ENCODE measurements around the gene HYDIN.
"Not testable (repeated sequence)": the region's sequence is repeated elsewhere in the genome, so short reads cannot be mapped to it uniquely, and the experiment has no call there.

The HYDIN gene

DNA sequence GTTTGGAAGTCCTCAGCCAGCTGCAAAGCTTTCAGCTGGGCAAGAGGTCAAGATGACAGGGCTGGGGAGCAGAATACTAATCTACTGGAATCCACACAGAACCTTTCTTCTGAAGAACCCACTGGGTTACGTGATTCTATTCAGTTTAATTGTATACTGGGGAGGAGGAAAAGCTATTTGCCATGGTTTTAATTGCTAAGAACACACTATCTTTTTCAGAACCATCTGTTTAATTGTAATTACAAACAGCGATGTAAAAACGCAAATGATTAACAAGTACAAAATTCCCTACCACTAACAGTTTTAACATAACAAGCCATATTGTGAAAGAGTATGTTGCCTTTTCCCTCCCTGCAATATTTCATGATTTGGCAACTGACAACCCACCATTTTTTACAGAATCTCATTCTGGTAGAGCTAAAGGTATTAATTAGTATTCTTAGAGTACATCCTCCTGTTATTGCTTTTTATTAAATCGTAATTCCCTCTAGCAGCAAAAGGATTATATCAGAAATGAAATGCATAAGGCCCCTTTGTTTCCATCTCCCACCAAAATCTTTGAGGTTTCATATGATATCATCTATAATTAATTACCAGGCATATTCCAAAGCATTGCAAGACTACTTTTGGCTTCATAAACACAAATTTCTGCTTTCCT is 12.1 kb downstream of the HYDIN start:
- no peak for DNase-seq

GRCh38 chr16:71217506-71217905 is 13.0 kb downstream of the HYDIN start:
- DNase-seq = no peak

DNA sequence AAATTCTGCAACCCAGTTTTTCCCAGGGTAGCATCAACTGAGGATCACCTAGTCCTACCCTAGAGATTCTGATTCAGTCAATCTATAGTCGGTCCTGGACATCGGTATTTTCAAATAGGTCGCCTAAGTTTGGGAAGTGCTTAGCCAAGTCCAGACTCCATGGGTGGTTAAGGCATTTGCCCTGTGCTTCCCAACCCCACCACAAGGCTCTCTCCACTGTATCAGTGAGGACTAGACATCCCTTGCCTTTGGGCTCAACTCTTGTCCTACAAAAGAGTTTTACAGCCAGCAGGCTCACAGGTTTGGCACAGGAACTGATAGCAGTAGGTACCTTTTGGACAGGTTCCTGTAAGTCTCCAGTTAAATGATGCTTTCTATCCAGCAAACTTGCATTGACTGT is 13.8 kb downstream of the HYDIN start:
- DNase-seq = no peak

GRCh38 chr16:71214746-71215381 is 15.7 kb downstream of the HYDIN start:
- DNase-seq = no peak

DNA sequence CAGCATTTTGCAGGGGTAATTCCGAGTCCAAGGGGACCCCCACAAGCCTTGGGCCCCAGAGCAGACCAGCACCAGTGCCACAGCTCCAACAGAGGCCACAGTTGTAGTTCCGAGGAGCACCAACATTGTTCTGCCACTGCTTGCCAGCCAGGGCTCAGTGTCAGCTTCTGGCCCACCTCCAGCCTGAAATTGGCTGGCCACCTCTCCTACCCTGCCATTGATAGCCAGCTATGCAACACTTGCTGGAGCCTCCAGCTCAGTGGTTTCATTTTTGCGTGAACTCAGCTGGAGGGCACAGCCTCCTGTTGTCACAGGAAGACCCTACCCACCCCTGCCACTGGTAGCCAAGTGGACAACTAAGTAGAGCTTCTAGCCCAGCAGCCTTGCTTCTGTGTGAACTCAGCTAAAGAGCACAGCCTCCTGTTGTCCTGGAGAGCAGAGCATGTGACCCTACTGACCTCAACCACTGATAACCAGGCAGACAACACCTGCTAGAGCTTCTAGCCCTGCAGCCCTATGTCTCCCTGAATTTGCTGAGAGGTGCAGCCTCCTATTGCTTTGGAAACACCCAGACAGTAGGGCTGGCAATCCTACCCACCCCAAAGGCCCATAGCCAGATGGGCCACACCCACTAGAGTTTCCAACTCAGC is 24.9 kb downstream of the HYDIN start:
- no peak for DNase-seq

DNA sequence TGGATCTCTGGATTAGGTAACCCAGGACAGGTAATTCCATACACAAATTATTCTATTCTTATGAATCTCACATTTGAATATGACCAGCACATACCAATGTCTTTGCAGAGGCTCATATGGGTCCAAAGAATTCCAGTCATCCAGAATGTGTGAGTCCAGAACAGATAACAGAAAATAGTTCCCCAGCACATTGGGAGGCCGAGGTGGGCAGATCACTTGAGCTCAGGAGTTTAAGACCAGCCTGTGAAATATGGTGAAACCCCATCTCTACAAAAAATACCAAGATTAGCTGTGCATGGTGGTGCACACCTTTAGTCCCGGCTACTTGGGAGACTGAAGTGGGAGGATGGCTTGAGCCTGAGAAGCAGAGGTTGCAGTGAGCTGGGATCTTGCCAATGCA is 26.9 kb downstream of the HYDIN start:
- no peak for DNase-seq

DNA sequence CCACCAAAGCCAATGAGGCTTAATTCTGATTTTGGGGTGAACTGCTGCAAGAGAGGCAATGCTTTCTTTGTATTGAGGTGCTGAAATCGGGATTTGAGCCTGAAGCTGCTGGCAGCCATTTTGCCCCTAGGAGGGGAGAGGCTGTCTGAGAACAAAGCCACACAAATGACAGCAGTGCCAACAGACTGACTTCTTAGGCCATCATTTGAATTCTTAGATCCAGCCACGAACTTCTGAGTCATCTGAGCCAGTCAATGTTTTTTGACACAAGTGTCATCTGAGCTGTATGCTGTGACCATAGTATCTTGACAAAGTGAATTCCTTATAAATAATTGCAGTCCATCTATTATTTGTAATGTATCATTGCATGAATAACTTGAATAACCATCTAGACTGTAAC is 29.0 kb downstream of the HYDIN start:
- no peak for DNase-seq

DNA sequence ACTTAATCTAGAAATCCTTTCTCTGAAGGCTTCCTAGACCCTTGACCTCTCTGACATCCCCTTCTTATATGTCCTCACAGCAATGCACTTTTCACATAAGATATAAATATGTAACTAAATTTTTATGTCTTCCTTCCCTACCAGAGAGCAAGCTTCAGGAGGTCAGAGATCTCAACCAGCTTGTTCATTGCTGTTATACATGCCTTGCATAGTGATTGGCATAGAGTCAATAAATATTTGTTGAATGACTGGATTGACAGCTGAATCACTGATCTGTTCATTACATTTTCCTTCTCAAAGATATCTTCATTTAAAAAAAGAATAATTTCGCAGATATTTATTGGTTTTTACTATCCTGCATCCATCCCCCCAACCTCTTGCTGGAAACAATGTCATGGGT is 29.5 kb downstream of the HYDIN start:
- DNase-seq = no peak

DNA sequence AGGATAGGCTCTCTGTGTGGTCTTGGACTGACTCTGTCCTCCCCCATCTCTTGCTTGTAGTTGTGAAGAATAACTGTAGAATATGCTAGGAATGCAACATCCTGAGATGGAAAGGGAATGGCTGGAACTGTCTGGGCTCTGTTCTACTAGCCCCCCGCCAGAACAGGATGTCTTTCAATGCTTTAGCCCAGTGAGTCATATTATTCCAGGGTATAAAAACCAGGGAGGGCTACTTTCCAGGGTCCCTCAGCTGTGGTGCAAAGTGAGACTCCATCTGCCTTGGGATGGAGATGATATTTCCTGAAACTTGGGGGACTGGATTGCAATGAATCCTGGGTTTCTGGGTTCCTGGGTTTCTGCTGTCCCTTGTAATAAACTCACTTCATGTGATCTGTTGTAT is 32.1 kb downstream of the HYDIN start:
- DNase-seq = no peak

DNA sequence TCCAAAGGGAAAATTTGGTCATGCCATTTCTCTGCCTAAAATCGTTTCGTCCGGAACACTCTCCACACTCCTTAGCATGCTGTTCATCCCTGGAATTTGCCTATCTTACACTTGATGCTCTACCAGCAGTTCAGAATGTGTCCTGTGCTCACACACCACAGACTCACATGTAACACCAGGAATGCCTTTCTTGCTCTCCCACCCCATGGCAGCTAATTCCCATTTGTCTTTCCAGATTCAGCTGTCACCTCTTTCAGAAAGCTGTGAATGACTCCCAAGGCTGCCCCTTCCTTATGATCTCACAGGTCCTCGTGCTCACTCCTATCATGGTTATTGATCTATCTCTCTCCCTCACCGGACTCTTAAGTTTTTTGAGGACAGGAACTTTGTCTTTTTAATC is 38.1 kb downstream of the HYDIN start:
- DNase-seq = no peak

DNA sequence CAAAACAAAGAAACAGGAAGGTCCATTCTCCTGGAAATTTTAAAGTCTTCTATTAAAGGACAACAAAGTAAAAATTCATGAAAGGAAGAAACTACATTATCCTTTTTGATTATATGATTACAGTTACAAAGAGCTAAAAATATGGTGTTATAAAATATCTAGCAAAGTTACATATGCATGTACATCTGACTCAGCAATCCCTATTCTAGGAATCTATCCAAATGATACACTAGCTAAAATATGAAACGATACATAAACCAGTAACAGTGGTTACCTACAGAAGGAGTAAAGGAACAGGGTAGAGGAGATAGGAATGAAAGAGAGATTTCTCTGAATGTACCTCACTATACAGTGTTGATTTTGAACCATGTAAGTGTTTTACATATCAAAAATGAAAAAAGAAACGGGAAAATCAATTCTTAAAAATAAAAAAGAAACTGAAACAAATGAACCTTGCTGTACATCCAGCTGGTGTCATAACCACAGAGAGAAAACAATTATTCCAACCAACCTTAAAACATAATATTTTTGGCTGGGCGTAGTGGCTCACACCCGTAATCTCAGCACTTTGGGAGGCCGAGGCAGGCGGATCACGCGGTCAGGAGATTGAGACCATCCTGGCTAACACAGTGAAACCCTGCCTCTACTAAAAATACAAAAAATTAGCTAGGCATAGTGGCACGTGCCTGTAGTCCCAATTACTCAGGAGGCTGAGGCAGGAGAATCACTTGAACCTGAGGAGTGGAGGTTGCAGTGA is 41.4 kb downstream of the HYDIN start:
- DNase-seq = no peak

DNA sequence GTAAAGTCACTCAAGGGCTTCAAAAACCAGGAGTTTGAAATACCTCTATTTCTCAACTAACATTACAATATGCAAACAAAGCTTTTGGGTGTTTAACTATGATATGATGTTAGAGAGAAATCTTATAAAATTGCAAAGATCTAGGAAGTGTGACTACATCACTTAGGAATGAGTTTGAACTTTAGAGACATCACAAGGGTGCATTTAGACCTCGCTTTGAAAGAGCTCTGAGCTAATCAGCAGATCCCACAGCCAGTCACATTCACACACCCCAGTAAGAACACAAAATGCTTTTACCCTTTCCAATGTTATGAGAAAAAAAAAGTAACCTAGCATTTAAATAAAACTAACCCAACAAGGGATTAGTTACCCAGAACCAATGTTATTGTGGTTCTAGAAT is 45.2 kb downstream of the HYDIN start:
- DNase-seq = no peak

DNA sequence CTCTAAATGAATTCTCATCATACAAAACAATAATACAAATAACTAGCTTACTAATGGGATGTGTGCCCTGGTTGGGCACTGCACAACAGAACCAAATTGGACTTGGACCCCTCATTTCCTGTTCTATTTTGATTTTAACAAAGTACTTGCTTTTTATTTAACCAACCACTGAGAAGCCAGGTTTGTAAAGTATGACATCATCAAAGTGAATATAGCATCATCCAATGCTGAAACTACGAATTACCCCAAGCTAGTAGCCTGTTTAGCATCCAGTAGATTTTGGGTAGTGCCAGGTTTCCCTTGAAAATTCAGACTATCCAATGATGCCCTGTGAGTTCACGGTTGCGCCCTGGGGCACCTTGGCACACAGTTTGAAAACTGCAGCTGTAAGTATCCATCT is 51.0 kb downstream of the HYDIN start:
- no peak for DNase-seq

GRCh38 chr16:71172481-71173207 is 57.9 kb downstream of the HYDIN start:
- no peak for DNase-seq

DNA sequence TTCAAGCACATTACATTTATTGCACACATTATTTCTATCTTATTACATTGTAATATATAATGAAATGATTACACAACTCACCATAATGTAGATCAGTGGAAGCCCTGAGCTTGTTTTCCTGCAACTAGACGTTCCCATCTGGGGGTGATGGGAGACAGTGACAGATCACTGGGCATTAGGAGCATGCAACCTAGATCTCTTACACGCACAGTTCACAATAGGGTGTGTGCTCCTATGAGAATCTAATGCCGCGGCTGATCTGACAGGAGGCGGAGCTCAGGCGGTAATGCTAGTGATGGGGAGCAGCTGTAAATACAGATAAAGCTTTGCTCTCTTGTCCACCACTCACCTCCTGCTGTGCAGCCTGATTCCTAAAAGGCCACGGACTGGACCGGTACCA is 69.5 kb downstream of the HYDIN start:
- not testable (repeated sequence) for DNase-seq

GRCh38 chr16:71157278-71157677 is 73.2 kb downstream of the HYDIN start:
- not testable (repeated sequence) for DNase-seq

GRCh38 chr16:71153329-71153728 is 77.2 kb downstream of the HYDIN start:
- not testable (repeated sequence) for DNase-seq

DNA sequence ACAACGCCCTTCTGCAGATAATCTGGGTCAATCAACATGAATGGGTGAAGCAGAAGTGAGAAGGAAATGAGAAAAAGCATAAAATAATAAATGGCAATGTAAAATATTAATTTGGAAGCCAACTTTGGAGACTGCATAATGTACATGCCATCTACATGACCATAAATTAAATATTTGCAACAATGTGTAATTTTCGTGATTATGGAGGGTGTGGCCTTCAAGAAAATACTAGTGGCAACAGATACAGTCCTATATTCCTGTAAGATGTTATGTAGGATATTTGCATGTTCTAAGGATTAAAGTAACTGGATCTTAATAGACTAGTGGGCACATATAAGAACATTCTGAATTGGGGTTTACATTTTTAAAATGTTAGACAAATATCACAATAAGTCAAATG is 78.9 kb downstream of the HYDIN start:
- not testable (repeated sequence) for DNase-seq

DNA sequence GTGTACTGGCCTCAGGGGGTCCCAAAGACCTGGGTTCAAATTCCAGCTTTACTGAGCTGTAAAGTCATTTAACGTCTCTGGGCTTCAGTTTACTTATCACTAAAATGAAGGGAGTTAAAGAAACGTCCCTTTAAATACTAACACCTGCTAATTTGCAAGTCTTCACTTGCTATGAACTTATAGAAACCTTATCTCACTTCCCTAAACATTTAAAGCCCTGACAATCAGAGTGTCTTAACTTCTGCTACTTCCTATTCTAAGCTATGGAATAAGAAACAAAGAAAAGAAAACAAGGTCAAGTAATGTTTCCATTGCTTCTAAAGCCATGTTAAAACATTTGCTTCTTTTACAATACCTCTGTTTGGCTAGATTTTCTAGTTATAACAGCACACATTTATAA is 87.3 kb downstream of the HYDIN start:
- DNase-seq = not testable (repeated sequence)

- not testable (repeated sequence) for DNase-seq
Observed at GRCh38 chr16:71110565-71110964, 120.0 kb downstream of the HYDIN start.

DNA sequence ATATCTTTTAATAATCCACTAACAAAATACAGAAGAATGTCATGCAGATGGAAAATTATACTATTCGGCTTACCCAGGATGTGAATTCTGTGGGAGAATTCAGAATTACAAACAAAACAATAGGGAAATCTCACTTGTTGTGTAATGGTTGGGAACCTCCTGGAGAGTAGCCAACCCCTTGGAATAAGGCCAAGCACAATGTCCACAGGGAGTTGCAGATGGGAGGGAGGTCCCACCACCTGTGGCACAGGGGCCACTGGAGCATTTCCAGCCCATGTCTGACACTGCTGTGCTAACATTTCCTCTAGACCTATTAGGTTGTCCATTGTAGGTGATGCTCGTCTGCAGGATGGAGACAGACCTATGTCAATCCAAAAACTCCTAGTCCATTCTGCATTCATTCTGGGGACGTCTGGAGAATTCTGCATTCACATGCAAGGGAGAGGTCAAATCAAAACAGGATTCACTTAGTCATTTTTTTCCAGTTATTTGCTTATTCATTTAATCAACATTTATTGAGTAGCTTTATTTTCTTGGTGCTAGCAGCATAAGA is 120.8 kb downstream of the HYDIN start:
- DNase-seq = not testable (repeated sequence)

DNA sequence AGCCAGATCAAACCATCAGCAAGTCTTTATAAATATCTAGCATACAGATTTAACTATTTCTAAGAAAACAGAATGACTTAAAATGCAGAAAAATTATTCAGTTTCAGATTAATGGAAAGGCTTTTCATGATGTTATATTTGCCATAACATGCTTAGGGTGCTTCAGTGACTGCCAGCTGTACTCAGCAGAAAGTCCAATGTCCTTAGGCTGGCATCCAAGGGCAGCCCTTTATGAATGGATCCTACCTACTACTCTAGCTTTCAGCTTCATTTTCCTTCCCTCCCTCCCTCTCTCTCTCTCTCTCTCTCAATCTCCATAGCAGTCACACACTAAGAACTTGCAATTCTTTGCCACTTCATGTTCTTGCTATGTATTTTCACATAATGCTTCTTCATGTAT is 124.6 kb downstream of the HYDIN start:
- not testable (repeated sequence) for DNase-seq

DNA sequence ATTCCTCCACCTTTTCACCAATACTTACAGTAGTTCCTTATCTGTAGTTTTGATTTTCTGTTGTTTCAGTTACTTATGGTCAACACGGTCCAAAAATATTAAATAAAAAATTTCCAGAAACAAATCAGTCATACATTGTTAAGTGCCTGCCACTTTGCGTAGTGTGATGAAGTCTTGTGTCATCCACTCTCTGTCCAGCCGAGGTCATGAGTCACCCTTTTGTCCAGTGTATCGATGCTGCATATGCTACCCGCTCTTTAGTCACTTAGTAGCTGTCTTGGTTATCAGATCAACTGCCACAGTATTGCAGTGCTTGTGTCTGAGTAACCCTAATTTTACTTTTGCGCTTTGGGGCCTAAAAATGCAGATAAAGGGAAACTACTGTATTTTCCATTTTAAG is 146.9 kb downstream of the HYDIN start:
- DNase-seq = not testable (repeated sequence)
